Measurements from ENCODE around the gene FGF18. TPM values are rescaled to one million over a fixed set of nuclear protein-coding genes. Genes with fewer than 3 reads are reported as not detected.

Gene FGF18
- total and polyA plus RNA-seq, 9 of the 15 experiments (the other 6 are each of a cell fraction or from before 2014, with no cell fraction given), result 0.05 to 0.18 (median 0.11) TPM; not detected in 6

GRCh38 chr5:171426266-171426665 is 6.8 kb downstream of the FGF18 start:
- DNase-seq (ENCODE audit: extremely low read depth in 1 of 4, low spot score in 3 of 4) (no peak), ATAC-seq (no peak), FAIRE-seq (no peak)
- no peak overlapping the region for H2AFZ ChIP-seq (ENCODE audit: low read depth, low read length)
- no peak overlapping the region for H3K4me3 ChIP-seq
- no TSS peak for BruUV-seq (replicated peaks)
- ChIA-PET POLR2A (interaction anchor here (0.5 to 1.0 kb wide), 2 partner anchors 15 to 41 kb away, joined by 3 read pairs; no protein-coding TSS in a partner anchor), CTCF (ENCODE audit: low intra/inter-chr PET ratio) (no interaction called here)
- in situ Hi-C loops (cut with MboI) (loop anchor here (10.0 kb wide), 1 partner anchor 629 kb away; no protein-coding TSS in a partner anchor), intact Hi-C loops (cut with micrococcal nuclease) (no loop called here)
- no peak overlapping the region for H3K9ac ChIP-seq (ENCODE audit: insufficient read depth in 1 of 2, low read depth in 2 of 2, low read length in 2 of 2)
- no peaks in the 10 kb centered on the region for H3K9me3 ChIP-seq (replicated peaks; ENCODE audit: control insufficient read depth, insufficient read depth, low read depth, low read length)
- TF ChIP-seq TSC22D4 (tag; IDR thresholded peaks at IDR 0.05) (no peak), TAF1 (IDR thresholded peaks at IDR 0.05; ENCODE audit: control insufficient read depth, extremely low read depth, insufficient read depth, low read length, severe bottlenecking) (no peak), ZNF121 (CRISPR knock-in tag; conservative IDR thresholded peaks at IDR 0.05) (no peak), ZFP36 (IDR thresholded peaks at IDR 0.05; ENCODE audit: low read depth, low read length, partially characterized antibody) (no peak), ZNF174 (CRISPR knock-in tag; IDR thresholded peaks at IDR 0.05) (no peak), RB1 (IDR thresholded peaks at IDR 0.05; ENCODE audit: low read depth) (no peak), TBP (optimal IDR thresholded peaks at IDR 0.05; ENCODE audit: low read depth, low read length) (no peak), ZNF3 (CRISPR knock-in tag; IDR thresholded peaks at IDR 0.05) (no peak), ZNF584 (CRISPR knock-in tag; IDR thresholded peaks at IDR 0.05; ENCODE audit: low read depth) (no peak), ZNF212 (CRISPR knock-in tag; IDR thresholded peaks at IDR 0.05) (no peak), RAD51 (IDR thresholded peaks at IDR 0.05; ENCODE audit: borderline replicate concordance, low read depth) (no peak), TARDBP (IDR thresholded peaks at IDR 0.05) (no peak)
- TF ChIP-seq, protein P1, sequence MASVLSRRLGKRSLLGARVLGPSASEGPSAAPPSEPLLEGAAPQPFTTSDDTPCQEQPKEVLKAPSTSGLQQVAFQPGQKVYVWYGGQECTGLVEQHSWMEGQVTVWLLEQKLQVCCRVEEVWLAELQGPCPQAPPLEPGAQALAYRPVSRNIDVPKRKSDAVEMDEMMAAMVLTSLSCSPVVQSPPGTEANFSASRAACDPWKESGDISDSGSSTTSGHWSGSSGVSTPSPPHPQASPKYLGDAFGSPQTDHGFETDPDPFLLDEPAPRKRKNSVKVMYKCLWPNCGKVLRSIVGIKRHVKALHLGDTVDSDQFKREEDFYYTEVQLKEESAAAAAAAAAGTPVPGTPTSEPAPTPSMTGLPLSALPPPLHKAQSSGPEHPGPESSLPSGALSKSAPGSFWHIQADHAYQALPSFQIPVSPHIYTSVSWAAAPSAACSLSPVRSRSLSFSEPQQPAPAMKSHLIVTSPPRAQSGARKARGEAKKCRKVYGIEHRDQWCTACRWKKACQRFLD (CRISPR knock-in tag; IDR thresholded peaks at IDR 0.05), result no peak
- peaks cover 0 to 4% of the 10 kb centered on the region in 2 experiments; a peak in 1 of 5 replicates for H3K4me1 ChIP-seq (replicated peaks in 1 of 2; ENCODE audit: control insufficient read depth in 2 of 2, insufficient read depth in 2 of 2, low read length in 2 of 2)
- H3K27me3 ChIP-seq (ENCODE audit: control insufficient read depth in 2 of 2, insufficient read depth in 2 of 2, low read length in 2 of 2), result peaks cover 0 to 23% of the 10 kb centered on the region in 2 experiments; a peak in 3 of 5 replicates
- H3K9me1 ChIP-seq (ENCODE audit: control insufficient read depth, insufficient read depth, low read length), result no peaks in the 10 kb centered on the region
- peaks cover 10% of the 10 kb centered on the region; the same call in 1 of the 2 replicates for H4K20me1 ChIP-seq (replicated peaks; ENCODE audit: control insufficient read depth, insufficient read depth, low read length)
- H3K79me2 ChIP-seq (ENCODE audit: control insufficient read depth, insufficient read depth, low read length), result no peaks in the 10 kb centered on the region
- no peak overlapping the region for H3K4me2 ChIP-seq (ENCODE audit: insufficient read depth, low read length)
- 27% methylated on average over 3 of the region's 4 CpGs for WGBS (ENCODE audit: insufficient coverage, low coverage, missing lambda C conversion rate)
- no peak overlapping the region for H3K27ac ChIP-seq (ENCODE audit: extremely low read depth, low read depth, low read length)
- H3K36me3 ChIP-seq (ENCODE audit: control insufficient read depth, insufficient read depth, low read length), result no peaks in the 10 kb centered on the region
